Measurements from ENCODE around the gene ERBB2.

DNA sequence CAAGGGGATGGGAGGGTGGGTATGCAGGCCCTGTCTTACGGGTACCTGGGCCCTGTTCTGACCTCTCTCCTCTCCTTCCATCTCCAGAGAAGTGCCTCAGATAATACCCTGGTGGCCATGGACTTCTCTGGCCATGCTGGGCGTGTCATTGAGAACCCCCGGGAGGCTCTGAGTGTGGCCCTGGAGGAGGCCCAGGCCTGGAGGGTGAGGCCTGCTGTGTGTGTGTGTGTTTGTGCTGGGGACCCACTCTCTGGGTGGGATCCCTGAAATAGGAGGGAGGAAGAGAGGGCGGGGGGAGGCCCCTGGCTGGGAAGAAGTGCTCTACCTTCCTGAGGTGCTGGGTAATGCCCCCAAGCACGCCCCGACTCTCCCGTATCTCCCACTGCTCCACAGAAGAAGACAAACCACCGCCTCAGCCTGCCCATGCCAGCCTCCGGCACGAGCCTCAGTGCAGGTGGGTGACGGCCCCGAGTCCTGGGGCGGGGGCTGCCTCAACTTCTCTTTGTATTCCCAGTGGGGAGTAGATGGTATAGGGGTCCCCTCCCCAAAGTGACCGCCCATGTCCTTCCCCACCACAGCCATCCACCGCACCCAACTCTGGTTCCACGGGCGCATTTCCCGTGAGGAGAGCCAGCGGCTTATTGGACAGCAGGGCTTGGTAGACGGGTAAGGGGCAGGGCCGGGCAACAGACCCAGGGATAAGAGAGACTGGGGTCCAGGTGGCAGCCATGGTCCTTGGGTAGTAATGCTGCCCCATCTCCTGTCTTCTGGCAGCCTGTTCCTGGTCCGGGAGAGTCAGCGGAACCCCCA lies 45.7 kb downstream of the ERBB2 start:
- no peak for TF ChIP-seq ZFX (CRISPR knock-in tag; IDR thresholded peaks at IDR 0.05)
- no peak for TF ChIP-seq CBX5 (IDR thresholded peaks at IDR 0.05; ENCODE audit: borderline replicate concordance, low read depth)
- no peak for TF ChIP-seq HDGF (IDR thresholded peaks at IDR 0.05)
- no peak for TF ChIP-seq BHLHE40 (IDR thresholded peaks at IDR 0.05; ENCODE audit: low read length)
- no peak for TF ChIP-seq ZNF224 (CRISPR knock-in tag; IDR thresholded peaks at IDR 0.05)
- TF ChIP-seq CEBPG (CRISPR knock-in tag; IDR thresholded peaks at IDR 0.05) = no peak
- no peak for TF ChIP-seq CEBPG (tag; conservative IDR thresholded peaks at IDR 0.05 in 1 of 2, IDR thresholded peaks at IDR 0.05 in 1 of 2)
- TF ChIP-seq, protein P1, sequence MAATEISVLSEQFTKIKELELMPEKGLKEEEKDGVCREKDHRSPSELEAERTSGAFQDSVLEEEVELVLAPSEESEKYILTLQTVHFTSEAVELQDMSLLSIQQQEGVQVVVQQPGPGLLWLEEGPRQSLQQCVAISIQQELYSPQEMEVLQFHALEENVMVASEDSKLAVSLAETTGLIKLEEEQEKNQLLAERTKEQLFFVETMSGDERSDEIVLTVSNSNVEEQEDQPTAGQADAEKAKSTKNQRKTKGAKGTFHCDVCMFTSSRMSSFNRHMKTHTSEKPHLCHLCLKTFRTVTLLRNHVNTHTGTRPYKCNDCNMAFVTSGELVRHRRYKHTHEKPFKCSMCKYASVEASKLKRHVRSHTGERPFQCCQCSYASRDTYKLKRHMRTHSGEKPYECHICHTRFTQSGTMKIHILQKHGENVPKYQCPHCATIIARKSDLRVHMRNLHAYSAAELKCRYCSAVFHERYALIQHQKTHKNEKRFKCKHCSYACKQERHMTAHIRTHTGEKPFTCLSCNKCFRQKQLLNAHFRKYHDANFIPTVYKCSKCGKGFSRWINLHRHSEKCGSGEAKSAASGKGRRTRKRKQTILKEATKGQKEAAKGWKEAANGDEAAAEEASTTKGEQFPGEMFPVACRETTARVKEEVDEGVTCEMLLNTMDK (IDR thresholded peaks at IDR 0.05; ENCODE audit: borderline replicate concordance, insufficient read depth, low read depth, low read length, poor library complexity, severe bottlenecking) = no peak
- no peak for TF ChIP-seq KDM1A (IDR thresholded peaks at IDR 0.05)
- TF ChIP-seq ZBTB40 (IDR thresholded peaks at IDR 0.05) = no peak
- TF ChIP-seq ZBTB40 (CRISPR knock-in tag; IDR thresholded peaks at IDR 0.05) = no peak
